Hepatocyte (in vitro differentiated cells): ENCODE measurements around the gene NDUFS7. TPM values are rescaled to one million over a fixed set of nuclear protein-coding genes. Genes with fewer than 3 reads are reported as not detected.

Experiments
- DNase-seq: peaks from one replicate; pipeline ENCODE4 v3.0.0-alpha.2; 2016; ENCODE audit warnings: low spot score
- H2AFZ ChIP-seq: fragments of 200-600 bp; sonication (generic); 2 replicates; pipeline ENCODE4 v1.6.0; 2016; ENCODE audit warnings: antibody characterized with exemption, mild to moderate bottlenecking
- H3K27ac ChIP-seq: fragments of 200-600 bp; sonication (generic); 2 replicates; pipeline ENCODE4 v1.5.1; 2016; ENCODE audit warnings: mild to moderate bottlenecking
- H3K27me3 ChIP-seq: fragments of 200-600 bp; sonication (generic); 2 replicates; pipeline ENCODE4 v1.6.1; 2016
- H3K36me3 ChIP-seq: fragments of 200-600 bp; sonication (generic); replicated peaks from 2 replicates; pipeline ENCODE4 v1.5.1; 2016; ENCODE audit warnings: low read depth; ENCODE audit not compliant: insufficient read depth
- H3K4me1 ChIP-seq: fragments of 200-600 bp; sonication (generic); 2 replicates; pipeline ENCODE4 v1.5.1; 2016; ENCODE audit warnings: mild to moderate bottlenecking, moderate library complexity; ENCODE audit not compliant: insufficient read depth
- H3K4me2 ChIP-seq: fragments of 200-600 bp; sonication (generic); 2 replicates; pipeline ENCODE4 v1.6.0; 2016
- H3K4me3 ChIP-seq: fragments of 200-600 bp; sonication (generic); 2 replicates; pipeline ENCODE4 v1.5.1; 2016; ENCODE audit warnings: mild to moderate bottlenecking
- H3K79me2 ChIP-seq: fragments of 200-600 bp; sonication (generic); 2 replicates; pipeline ENCODE4 v1.6.0; 2017; ENCODE audit warnings: mild to moderate bottlenecking
- H3K9me2 ChIP-seq: fragments of 200-600 bp; sonication (generic); replicated peaks from 2 replicates; pipeline ENCODE4 v1.6.0; 2017; ENCODE audit warnings: mild to moderate bottlenecking; ENCODE audit not compliant: insufficient read depth
- H3K9me3 ChIP-seq: fragments of 200-600 bp; sonication (generic); 2 replicates; pipeline ENCODE4 v1.5.1; 2016; ENCODE audit warnings: low read depth, mild to moderate bottlenecking
- H4K20me1 ChIP-seq: fragments of 200-600 bp; sonication (generic); 2 replicates; pipeline ENCODE4 v1.6.0; 2016; ENCODE audit warnings: mild to moderate bottlenecking; ENCODE audit not compliant: insufficient read depth, poor library complexity, severe bottlenecking
- CTCF ChIP-seq: fragments of 200-600 bp; sonication (generic); IDR thresholded peaks from 2 replicates; pipeline ENCODE4 v1.5.1; 2016; ENCODE audit warnings: antibody characterized with exemption, mild to moderate bottlenecking; ENCODE audit not compliant: poor library complexity
- EZH2 ChIP-seq: fragments of 200-600 bp; sonication (generic); IDR thresholded peaks from 2 replicates; pipeline ENCODE4 v1.6.1; 2016; ENCODE audit warnings: antibody characterized with exemption, mild to moderate bottlenecking, borderline replicate concordance
- EZH2phosphoT487 ChIP-seq: fragments of 200-600 bp; sonication (generic); IDR thresholded peaks from one replicate; pipeline ENCODE4 v1.6.1; 2018; ENCODE audit warnings: antibody characterized with exemption, mild to moderate bottlenecking, low read depth, moderate library complexity; ENCODE audit not compliant: unreplicated experiment, severe bottlenecking
- WGBS: methylation state at CpG from one replicate; pipeline ENCODE4 v1.1.6; 2016; ENCODE audit warnings: low lambda C conversion rate; ENCODE audit errors: missing lambda C conversion rate; 5-methylcytosine and 5-hydroxymethylcytosine counted together
- polyA plus RNA-seq: library from polyadenylated mRNA; unstranded; fragments of >200 nt; fragmentation: Nextera tagmentation; extraction: Ambion mirVana; gene quantifications from 2 replicates; pipeline ENCODE4 v1.2.1, GENCODE V29; 2016
- total RNA-seq: library from RNA; depleted of rRNA; stranded (reverse); fragments of >200 nt; gene quantifications from 2 replicates; pipeline ENCODE4 v1.2.3, GENCODE V29; 2014

NDUFS7 gene
- total and polyA plus RNA-seq, 2 experiments from 2014 or later: 81.6 to 276 TPM

GRCh38 chr19:1408300-1409203, 24.8 kb downstream of the NDUFS7 start:
- Histone ChIP-seq H3K4me1 (peaks cover 32% of the 10 kb centered on the region), H4K20me1 (peaks cover 56% of the 10 kb centered on the region), H3K4me3 (peak overlapping the region; percentile 100), H3K27ac (peak overlapping the region; percentile 99), H3K4me2 (peak overlapping the region; percentile 99), H3K9me3 (no peaks in the 10 kb centered on the region), H3K79me2 (peaks cover 58% of the 10 kb centered on the region), H2AFZ (no peak overlapping the region), H3K27me3 (no peaks in the 10 kb centered on the region), H3K9me2 (no peaks in the 10 kb centered on the region), H3K36me3 (no peaks in the 10 kb centered on the region)
- peak; percentile 70 for DNase-seq
- under 1% methylated on average over 55 of the region's 69 CpGs for WGBS
- no peak for TF ChIP-seq CTCF
- TF ChIP-seq EZH2phosphoT487: no peak
- no peak for TF ChIP-seq EZH2

GRCh38 chr19:1409204-1410005, 25.7 kb downstream of the NDUFS7 start:
- DNase-seq: no peak
- H4K20me1 ChIP-seq: peaks cover 63% of the 10 kb centered on the region
- H2AFZ ChIP-seq: no peak overlapping the region
- WGBS: 77% methylated on average over 32 of the region's 33 CpGs
- H3K4me1 ChIP-seq: peaks cover 37% of the 10 kb centered on the region
- TF ChIP-seq EZH2 (no peak), CTCF (no peak), EZH2phosphoT487 (no peak)
- peak overlapping the region; percentile 99 for H3K27ac ChIP-seq
- no peaks in the 10 kb centered on the region for H3K9me2 ChIP-seq
- H3K4me3 ChIP-seq: peak overlapping the region; percentile 100
- no peaks in the 10 kb centered on the region for H3K27me3 ChIP-seq
- no peaks in the 10 kb centered on the region for H3K9me3 ChIP-seq
- peak overlapping the region; percentile 99 for H3K4me2 ChIP-seq
- peaks cover 67% of the 10 kb centered on the region for H3K79me2 ChIP-seq
- no peaks in the 10 kb centered on the region for H3K36me3 ChIP-seq

GRCh38 chr19:1410136-1410786, 26.6 kb downstream of the NDUFS7 start:
- Histone ChIP-seq H4K20me1 (peaks cover 63% of the 10 kb centered on the region), H3K4me1 (peaks cover 44% of the 10 kb centered on the region), H3K79me2 (peaks cover 72% of the 10 kb centered on the region), H3K27ac (no peak overlapping the region), H3K4me3 (no peak overlapping the region), H3K36me3 (no peaks in the 10 kb centered on the region), H3K4me2 (peak overlapping the region; percentile 99), H3K27me3 (no peaks in the 10 kb centered on the region), H3K9me3 (no peaks in the 10 kb centered on the region), H3K9me2 (no peaks in the 10 kb centered on the region), H2AFZ (no peak overlapping the region)
- no peak for DNase-seq
- 93% methylated on average over 23 of the region's 23 CpGs for WGBS
- TF ChIP-seq CTCF: no peak
- TF ChIP-seq EZH2: no peak
- TF ChIP-seq EZH2phosphoT487: no peak
